H9 (cell line): Measurements from ENCODE around the gene LIN54. TPM values are rescaled to one million over a fixed set of nuclear protein-coding genes. Genes with fewer than 3 reads are reported as not detected.

Experiments used
- DNase-seq: peaks from one replicate; pipeline ENCODE4 v3.0.0-alpha.2; 2017
- H2AFZ ChIP-seq: one replicate; pipeline ENCODE4 v1.6.1; 2013; ENCODE audit warnings: mild to moderate bottlenecking, low read length, control low read depth, moderate library complexity
- H2AK5ac ChIP-seq: 2 replicates; pipeline ENCODE4 v1.6.1; 2013; ENCODE audit warnings: low read length, control low read depth, mixed read lengths; ENCODE audit not compliant: insufficient read length
- H2BK120ac ChIP-seq: one replicate; pipeline ENCODE4 v1.6.1; 2013; ENCODE audit warnings: low read depth, mild to moderate bottlenecking, low read length, control low read depth, inconsistent platforms; ENCODE audit not compliant: poor library complexity, severe bottlenecking
- H2BK12ac ChIP-seq: 2 replicates; pipeline ENCODE4 v1.6.1; 2013; ENCODE audit warnings: low read length, control low read depth, mixed read lengths, low read depth; ENCODE audit not compliant: insufficient read length
- H2BK15ac ChIP-seq: 2 replicates; pipeline ENCODE4 v1.6.1; 2013; ENCODE audit warnings: low read depth, low read length, control low read depth
- H2BK20ac ChIP-seq: one replicate; pipeline ENCODE4 v1.6.1; 2013; ENCODE audit warnings: low read depth, mild to moderate bottlenecking, low read length, control low read depth, inconsistent platforms; ENCODE audit not compliant: poor library complexity, severe bottlenecking
- H2BK5ac ChIP-seq: 2 replicates; pipeline ENCODE4 v1.6.1; 2013; ENCODE audit warnings: low read length, control low read depth, mixed read lengths; ENCODE audit not compliant: insufficient read length
- H3K14ac ChIP-seq: 2 replicates; pipeline ENCODE4 v1.6.1; 2013; ENCODE audit warnings: low read length, control low read depth; ENCODE audit not compliant: insufficient read depth
- H3K18ac ChIP-seq: 2 replicates; pipeline ENCODE4 v1.6.1; 2013; ENCODE audit warnings: low read depth, mild to moderate bottlenecking, mixed read lengths, low read length, control low read depth; ENCODE audit not compliant: insufficient read length
- H3K23ac ChIP-seq: 2 replicates; pipeline ENCODE4 v1.6.1; 2013; ENCODE audit warnings: low read length, control low read depth, mixed read lengths, low read depth; ENCODE audit not compliant: insufficient read length
- H3K23me2 ChIP-seq: 2 replicates; pipeline ENCODE4 v1.6.1; 2013; ENCODE audit warnings: low read depth, mild to moderate bottlenecking, mixed read lengths, low read length, control low read depth; ENCODE audit not compliant: insufficient read length, poor library complexity, severe bottlenecking
- H3K27ac ChIP-seq: 2 replicates; pipeline ENCODE4 v1.5.1; 2013; ENCODE audit warnings: low read length, control low read depth, mixed read lengths, low read depth; ENCODE audit not compliant: insufficient read length
- H3K27me3 ChIP-seq: 2 replicates; pipeline ENCODE4 v1.6.1; 2013; ENCODE audit warnings: low read length, control low read depth, inconsistent platforms; ENCODE audit not compliant: insufficient read depth
- H3K4ac ChIP-seq: 2 replicates; pipeline ENCODE4 v1.6.1; 2013; ENCODE audit warnings: low read depth, mild to moderate bottlenecking, control low read depth, inconsistent platforms, low read length, moderate library complexity
- H3K4me1 ChIP-seq: 2 replicates; pipeline ENCODE4 v1.6.1; 2013; ENCODE audit warnings: low read length, control low read depth, inconsistent platforms; ENCODE audit not compliant: insufficient read depth
- H3K4me2 ChIP-seq: 2 replicates; pipeline ENCODE4 v1.6.1; 2013; ENCODE audit warnings: low read length, control low read depth, mixed read lengths; ENCODE audit not compliant: insufficient read length, insufficient read depth
- H3K56ac ChIP-seq: 2 replicates; pipeline ENCODE4 v1.6.1; 2013; ENCODE audit warnings: low read depth, mild to moderate bottlenecking, mixed read lengths, low read length, control low read depth; ENCODE audit not compliant: insufficient read length
- H3K79me1 ChIP-seq: 2 replicates; pipeline ENCODE4 v1.6.1; 2013; ENCODE audit warnings: low read depth, mild to moderate bottlenecking, moderate library complexity, low read length, control low read depth, inconsistent platforms; ENCODE audit not compliant: insufficient read depth, poor library complexity, severe bottlenecking
- H3K79me2 ChIP-seq: 2 replicates; pipeline ENCODE4 v1.6.1; 2013; ENCODE audit warnings: low read length, control low read depth, inconsistent platforms; ENCODE audit not compliant: insufficient read depth
- H3K9ac ChIP-seq: 2 replicates; pipeline ENCODE4 v1.6.1; 2013; ENCODE audit warnings: low read length, control low read depth, mixed read lengths; ENCODE audit not compliant: insufficient read length; ENCODE audit errors: extremely low read depth
- H3K9me3 ChIP-seq: one replicate; pipeline ENCODE4 v1.6.1; 2013; ENCODE audit warnings: low read depth, low read length, inconsistent platforms; ENCODE audit not compliant: control insufficient read depth
- H3T11ph ChIP-seq: one replicate; pipeline ENCODE4 v1.6.1; 2013; ENCODE audit warnings: mild to moderate bottlenecking, low read length, control low read depth, inconsistent platforms
- H4K20me1 ChIP-seq: one replicate; pipeline ENCODE4 v1.6.1; 2013; ENCODE audit not compliant: control insufficient read depth, insufficient read length, insufficient read depth
- H4K5ac ChIP-seq: 2 replicates; pipeline ENCODE4 v1.6.1; 2013; ENCODE audit warnings: low read depth, mild to moderate bottlenecking, mixed read lengths, low read length, control low read depth; ENCODE audit not compliant: insufficient read length
- H4K8ac ChIP-seq: replicated peaks from 2 replicates; pipeline ENCODE4 v1.6.1; 2013; ENCODE audit warnings: low read length, control low read depth, mixed read lengths, low read depth; ENCODE audit not compliant: insufficient read length
- H4K91ac ChIP-seq: 2 replicates; pipeline ENCODE4 v1.6.1; 2013; ENCODE audit warnings: low read depth, mild to moderate bottlenecking, moderate library complexity, mixed read lengths, low read length, control low read depth; ENCODE audit not compliant: insufficient read length
- H3K27ac Mint-ChIP-seq, 3 experiments: 2 replicates in 2 of 3; 3 replicates in 1 of 3; pipeline ENCODE4 v1.8.0; 2020 to 2021; ENCODE audit warnings: mixed read lengths in 3 of 3, mild to moderate bottlenecking in 1 of 3, moderate library complexity in 1 of 3
- H3K27me3 Mint-ChIP-seq: 2 replicates; pipeline ENCODE4 v1.8.0; 2021; ENCODE audit warnings: low read depth, mild to moderate bottlenecking, moderate library complexity, mixed read lengths
- H3K36me3 Mint-ChIP-seq, 3 experiments: 2 replicates in 2 of 3; 3 replicates in 1 of 3; pipeline ENCODE4 v1.8.0; 2020 to 2021; ENCODE audit warnings: low read depth in 3 of 3, mixed read lengths in 3 of 3; ENCODE audit not compliant: insufficient read depth in 1 of 3
- H3K4me1 Mint-ChIP-seq, 2 experiments: 2 replicates each; pipeline ENCODE4 v1.8.0; 2020; ENCODE audit warnings: mixed read lengths in 2 of 2
- H3K4me3 Mint-ChIP-seq, 2 experiments: 2 replicates in 1 of 2; 3 replicates in 1 of 2; pipeline ENCODE4 v1.8.0; 2020 to 2021; ENCODE audit warnings: mild to moderate bottlenecking in 2 of 2, mixed read lengths in 2 of 2, moderate library complexity in 1 of 2
- H3K9me3 Mint-ChIP-seq, 2 experiments: 2 replicates in 1 of 2; 3 replicates in 1 of 2; pipeline ENCODE4 v1.8.0; 2020; ENCODE audit warnings: mild to moderate bottlenecking in 2 of 2, mixed read lengths in 2 of 2, moderate library complexity in 1 of 2
- WGBS: extraction: QIAGEN DNeasy Blood & Tissue Kit; methylation state at CpG from one replicate; pipeline ENCODE4 v1.1.7; 2013; ENCODE audit warnings: missing lambda C conversion rate, low lambda C conversion rate, mixed read lengths; ENCODE audit not compliant: insufficient read length; ENCODE audit errors: extremely low coverage; 5-methylcytosine and 5-hydroxymethylcytosine counted together
- total RNA-seq: library from RNA; stranded (reverse); gene quantifications from 2 replicates; pipeline ENCODE4 v1.2.1, GENCODE V29; 2021
- TF ChIP-seq, protein P1 (sequence below): fragments of 200-600 bp; sonication (generic); conservative IDR thresholded peaks from 3 replicates; pipeline ENCODE4 v1.8.0; 2021; ENCODE audit warnings: antibody characterized with exemption, mild to moderate bottlenecking

The LIN54 gene
- total RNA-seq, 1 experiment from 2014 or later = 16.3 TPM

DNA sequence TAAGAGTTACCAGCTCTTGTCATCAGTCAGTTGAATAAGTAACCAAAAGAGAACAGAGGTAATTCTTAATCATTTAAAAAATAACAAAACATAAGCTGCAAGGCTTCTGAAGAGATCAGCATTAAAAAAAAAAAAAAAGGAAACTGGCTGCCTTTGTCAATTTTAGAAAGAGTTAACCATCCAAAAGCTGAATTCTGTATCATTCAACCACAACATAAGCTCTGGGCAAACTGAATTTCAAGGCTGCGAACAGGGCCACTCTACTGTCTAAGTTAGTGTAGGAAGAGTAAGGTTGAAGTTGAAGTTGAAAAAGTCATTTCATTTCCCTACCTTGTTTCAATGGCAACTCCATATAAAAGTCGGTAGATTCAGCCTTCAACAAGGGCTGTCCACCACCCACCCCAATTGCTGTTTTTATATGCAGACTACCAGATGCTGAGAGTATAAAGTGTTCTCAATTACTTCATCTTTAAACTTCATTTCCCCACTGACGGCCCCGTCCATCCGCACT is 1.1 kb upstream of the LIN54 start:
- Histone ChIP-seq H3K9me3 (no peaks in the 10 kb centered on the region), H3K4ac (no peak overlapping the region), H3K9ac (no peak overlapping the region), H4K20me1 (no peaks in the 10 kb centered on the region), H4K91ac (no peak overlapping the region), H4K5ac (no peak overlapping the region), H2BK120ac (no peak overlapping the region), H2AK5ac (no peak overlapping the region), H3K14ac (no peak overlapping the region; the same call in 1 of the 2 replicates), H2BK15ac (no peak overlapping the region), H3K23ac (no peak overlapping the region), H3K4me1 (peaks cover 4% of the 10 kb centered on the region; the same call in 1 of the 2 replicates), H4K8ac (no peak overlapping the region), H3K79me1 (no peaks in the 10 kb centered on the region), H3T11ph (no peak overlapping the region), H3K79me2 (no peaks in the 10 kb centered on the region; the same call in 1 of the 2 replicates), H3K27me3 (no peaks in the 10 kb centered on the region), H2BK12ac (no peak overlapping the region), H3K23me2 (peaks cover 9% of the 10 kb centered on the region), H2BK5ac (no peak overlapping the region), H3K27ac (no peak overlapping the region), H3K4me2 (peak overlapping the region; percentile 93), H2AFZ (no peak overlapping the region), H2BK20ac (no peak overlapping the region), H3K18ac (no peak overlapping the region), H3K56ac (no peak overlapping the region)
- Mint-ChIP-seq H3K27ac (peak overlapping the region in 1 of 3 experiments; percentile 89; a peak in 2 of 7 replicates), H3K4me1 (peaks cover 32 to 35% of the 10 kb centered on the region in 2 experiments), H3K36me3 (no peaks in the 10 kb centered on the region; a peak in 2 of 7 replicates), H3K4me3 (peak overlapping the region; percentile 87 to 92), H3K9me3 (no peaks in the 10 kb centered on the region), H3K27me3 (peaks cover 13% of the 10 kb centered on the region)
- no CpG with 5 or more reads among the region's 5 CpGs for WGBS
- TF ChIP-seq, protein P1, sequence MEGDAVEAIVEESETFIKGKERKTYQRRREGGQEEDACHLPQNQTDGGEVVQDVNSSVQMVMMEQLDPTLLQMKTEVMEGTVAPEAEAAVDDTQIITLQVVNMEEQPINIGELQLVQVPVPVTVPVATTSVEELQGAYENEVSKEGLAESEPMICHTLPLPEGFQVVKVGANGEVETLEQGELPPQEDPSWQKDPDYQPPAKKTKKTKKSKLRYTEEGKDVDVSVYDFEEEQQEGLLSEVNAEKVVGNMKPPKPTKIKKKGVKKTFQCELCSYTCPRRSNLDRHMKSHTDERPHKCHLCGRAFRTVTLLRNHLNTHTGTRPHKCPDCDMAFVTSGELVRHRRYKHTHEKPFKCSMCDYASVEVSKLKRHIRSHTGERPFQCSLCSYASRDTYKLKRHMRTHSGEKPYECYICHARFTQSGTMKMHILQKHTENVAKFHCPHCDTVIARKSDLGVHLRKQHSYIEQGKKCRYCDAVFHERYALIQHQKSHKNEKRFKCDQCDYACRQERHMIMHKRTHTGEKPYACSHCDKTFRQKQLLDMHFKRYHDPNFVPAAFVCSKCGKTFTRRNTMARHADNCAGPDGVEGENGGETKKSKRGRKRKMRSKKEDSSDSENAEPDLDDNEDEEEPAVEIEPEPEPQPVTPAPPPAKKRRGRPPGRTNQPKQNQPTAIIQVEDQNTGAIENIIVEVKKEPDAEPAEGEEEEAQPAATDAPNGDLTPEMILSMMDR = no peak
- DNase-seq = no peak
